Trophoblast cell (in vitro differentiated cells and primary cell): ENCODE data around the gene ALKBH8.

Experiments
- DNase-seq, 2 donors: peaks; one replicate each; pipeline ENCODE4 v3.0.0-alpha.2; 2016
- H2AFZ ChIP-seq: 2 replicates; pipeline ENCODE4 v1.6.1; 2013; ENCODE audit warnings: low read length, moderate library complexity, mild to moderate bottlenecking; ENCODE audit not compliant: insufficient read depth, poor library complexity
- H2AK5ac ChIP-seq: 2 replicates; pipeline ENCODE4 v1.6.1; 2013; ENCODE audit warnings: mild to moderate bottlenecking, low read length
- H2BK120ac ChIP-seq: 2 replicates; pipeline ENCODE4 v1.6.1; 2013; ENCODE audit warnings: low read length, mild to moderate bottlenecking, moderate library complexity; ENCODE audit not compliant: insufficient read depth, poor library complexity
- H2BK12ac ChIP-seq: 2 replicates; pipeline ENCODE4 v1.6.1; 2013; ENCODE audit warnings: mild to moderate bottlenecking, low read length, moderate library complexity
- H2BK5ac ChIP-seq: 2 replicates; pipeline ENCODE4 v1.6.1; 2013; ENCODE audit warnings: low read length, low read depth, moderate library complexity, mild to moderate bottlenecking; ENCODE audit not compliant: poor library complexity
- H3K14ac ChIP-seq: 2 replicates; pipeline ENCODE4 v1.6.1; 2013; ENCODE audit warnings: mild to moderate bottlenecking, low read length
- H3K18ac ChIP-seq: 2 replicates; pipeline ENCODE4 v1.6.1; 2013; ENCODE audit warnings: mild to moderate bottlenecking, low read length
- H3K23ac ChIP-seq: 2 replicates; pipeline ENCODE4 v1.6.1; 2013; ENCODE audit warnings: low read length
- H3K27ac ChIP-seq: 2 replicates; pipeline ENCODE4 v1.5.1; 2013; ENCODE audit warnings: low read depth, mild to moderate bottlenecking, inconsistent platforms, low read length, moderate library complexity
- H3K27me3 ChIP-seq: 2 replicates; pipeline ENCODE4 v1.6.1; 2013; ENCODE audit warnings: inconsistent platforms, mild to moderate bottlenecking, low read length, moderate library complexity; ENCODE audit not compliant: insufficient read depth
- H3K36me3 ChIP-seq, 2 experiments: 1 replicate in 1 of 2; 2 replicates in 1 of 2; pipeline ENCODE4 v1.6.1; 2013; ENCODE audit warnings: low read length in 2 of 2, mild to moderate bottlenecking in 2 of 2, moderate library complexity in 1 of 2; ENCODE audit not compliant: insufficient read depth in 2 of 2, control insufficient read depth in 1 of 2
- H3K4ac ChIP-seq: 2 replicates; pipeline ENCODE4 v1.6.1; 2013; ENCODE audit warnings: low read depth, mild to moderate bottlenecking, low read length, moderate library complexity
- H3K4me1 ChIP-seq, 2 experiments: 1 replicate in 1 of 2; 2 replicates in 1 of 2; pipeline ENCODE4 v1.6.1; 2013; ENCODE audit warnings: low read length in 2 of 2, mild to moderate bottlenecking in 2 of 2, moderate library complexity in 1 of 2; ENCODE audit not compliant: insufficient read depth in 2 of 2, control insufficient read depth in 1 of 2
- H3K4me2 ChIP-seq: 2 replicates; pipeline ENCODE4 v1.6.1; 2013; ENCODE audit warnings: inconsistent platforms, mild to moderate bottlenecking, low read length, moderate library complexity
- H3K4me3 ChIP-seq: 2 replicates; pipeline ENCODE4 v1.5.1; 2013; ENCODE audit warnings: mild to moderate bottlenecking, low read depth, low read length, inconsistent platforms
- H3K79me1 ChIP-seq: one replicate; pipeline ENCODE4 v1.6.1; 2013; ENCODE audit warnings: low read length
- H3K79me2 ChIP-seq: 2 replicates; pipeline ENCODE4 v1.6.1; 2013; ENCODE audit warnings: low read length, mild to moderate bottlenecking; ENCODE audit not compliant: control insufficient read depth, insufficient read depth, poor library complexity
- H3K9ac ChIP-seq: 2 replicates; pipeline ENCODE4 v1.6.1; 2013; ENCODE audit warnings: mild to moderate bottlenecking, low read length
- H3K9me3 ChIP-seq: 2 replicates; pipeline ENCODE4 v1.6.1; 2013; ENCODE audit warnings: low read depth, mild to moderate bottlenecking, control low read depth, inconsistent platforms, low read length; ENCODE audit not compliant: insufficient read depth
- H4K12ac ChIP-seq: 2 replicates; pipeline ENCODE4 v1.6.1; 2013; ENCODE audit warnings: low read depth, mild to moderate bottlenecking, low read length, moderate library complexity
- H4K8ac ChIP-seq: 2 replicates; pipeline ENCODE4 v1.6.1; 2013; ENCODE audit warnings: low read depth, mild to moderate bottlenecking, low read length, moderate library complexity
- H4K91ac ChIP-seq: one replicate; pipeline ENCODE4 v1.6.1; 2013; ENCODE audit warnings: low read depth, mild to moderate bottlenecking, low read length, moderate library complexity
- WGBS: extraction: QIAGEN DNeasy Blood & Tissue Kit; methylation state at CpG from one replicate; pipeline ENCODE4 v1.1.7; 2013; ENCODE audit warnings: missing lambda C conversion rate; ENCODE audit not compliant: insufficient read length, insufficient coverage; ENCODE audit errors: extremely low coverage; 5-methylcytosine and 5-hydroxymethylcytosine counted together

ALKBH8 gene

DNA sequence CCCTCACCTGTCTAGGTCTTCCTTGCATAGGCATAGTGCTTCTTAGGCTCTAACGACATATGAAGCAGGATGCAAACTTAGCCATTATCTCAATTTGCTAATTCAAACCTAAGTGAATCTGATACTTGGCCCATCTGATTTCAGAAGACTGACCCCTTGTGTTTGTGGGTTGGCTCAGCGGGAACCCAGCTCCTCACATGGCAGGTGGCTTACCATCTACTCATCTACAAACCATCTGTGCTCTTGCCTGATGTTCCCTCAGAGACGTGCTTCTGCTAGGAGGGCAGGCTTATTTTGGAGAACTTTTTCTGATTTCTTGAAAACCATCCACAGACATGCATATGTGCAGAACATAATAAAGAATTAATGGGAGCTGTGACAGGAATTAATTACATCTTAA, 40.6 kb upstream of the ALKBH8 start:
- Histone ChIP-seq H2AFZ (no peak overlapping the region), H3K4me2 (no peak overlapping the region)

DNA sequence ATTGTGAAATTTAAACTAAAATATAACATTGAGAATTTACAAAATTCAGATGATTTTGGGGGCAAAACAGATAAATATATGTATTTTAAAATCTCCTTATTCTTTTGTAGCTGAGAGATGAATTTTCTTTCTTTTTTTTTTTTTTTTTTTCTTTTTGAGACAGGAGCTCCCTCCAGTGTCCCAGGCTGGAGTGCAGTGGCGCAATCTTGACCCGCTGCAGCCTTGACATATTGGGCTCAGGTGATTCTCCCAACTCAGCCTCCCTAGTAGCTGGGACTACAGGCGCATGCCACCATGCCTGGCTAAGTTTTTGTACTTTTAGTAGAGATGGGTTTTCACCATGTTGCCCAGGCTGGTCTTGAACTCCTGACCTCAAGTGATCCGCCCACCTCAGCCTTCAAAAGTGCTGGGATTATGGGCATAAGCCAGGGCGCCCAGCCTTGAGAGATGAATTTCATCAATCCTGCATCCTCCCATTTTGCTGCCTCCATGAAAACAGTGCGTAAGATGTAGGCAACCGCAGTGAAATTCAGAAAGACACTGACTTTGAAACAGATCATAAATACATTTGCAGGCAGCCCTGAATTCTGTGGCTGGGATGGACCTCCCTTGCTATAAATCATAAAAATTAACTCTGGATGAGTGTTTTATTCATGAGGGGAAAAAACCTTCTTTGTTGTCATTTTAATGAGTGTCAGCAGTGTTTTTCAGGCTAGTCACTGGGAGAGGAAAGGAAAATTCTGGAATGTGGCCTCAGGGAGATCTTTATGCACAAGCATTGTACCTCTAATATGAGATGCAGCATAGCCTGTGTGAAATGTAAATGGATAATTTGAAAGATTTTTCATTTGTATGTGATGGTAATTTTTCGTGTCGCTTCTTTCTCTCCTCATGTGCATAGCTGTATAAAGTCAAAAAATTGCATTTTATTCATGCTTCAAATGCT, 39.8 kb upstream of the ALKBH8 start:
- Histone ChIP-seq H3K79me2 (no peaks in the 10 kb centered on the region), H3K14ac (no peak overlapping the region), H3K27me3 (no peaks in the 10 kb centered on the region), H4K91ac (no peak overlapping the region), H2AFZ (no peak overlapping the region), H3K23ac (no peak overlapping the region), H3K18ac (no peak overlapping the region), H3K79me1 (no peaks in the 10 kb centered on the region), H4K8ac (no peak overlapping the region), H3K9me3 (no peaks in the 10 kb centered on the region), H3K4me3 (no peak overlapping the region), H3K4me2 (no peak overlapping the region), H2BK5ac (no peak overlapping the region), H2BK12ac (no peak overlapping the region), H3K36me3 (no peaks in the 10 kb centered on the region), H2AK5ac (no peak overlapping the region), H3K4ac (no peak overlapping the region), H3K27ac (no peak overlapping the region), H3K9ac (no peak overlapping the region), H4K12ac (no peak overlapping the region), H2BK120ac (no peak overlapping the region), H3K4me1 (no peaks in the 10 kb centered on the region)
- peak in 1 of 2 donors; percentile 8 for DNase-seq
- WGBS, result no CpG with 5 or more reads among the region's 9 CpGs

More for the DNA sequence above, 40.6 kb upstream of the ALKBH8 start:
- Histone ChIP-seq H4K91ac (no peak overlapping the region), H3K4ac (no peak overlapping the region), H2BK120ac (no peak overlapping the region), H3K4me3 (no peak overlapping the region), H4K12ac (no peak overlapping the region), H2AK5ac (no peak overlapping the region), H3K79me1 (no peaks in the 10 kb centered on the region), H3K27ac (no peak overlapping the region), H3K9ac (no peak overlapping the region), H3K36me3 (no peaks in the 10 kb centered on the region), H3K23ac (no peak overlapping the region), H4K8ac (no peak overlapping the region), H2BK5ac (no peak overlapping the region), H3K27me3 (no peaks in the 10 kb centered on the region), H3K9me3 (no peaks in the 10 kb centered on the region), H2BK12ac (no peak overlapping the region), H3K18ac (no peak overlapping the region), H3K4me1 (no peaks in the 10 kb centered on the region), H3K79me2 (no peaks in the 10 kb centered on the region), H3K14ac (no peak overlapping the region)
- no peak for DNase-seq
- WGBS, result no CpG with 5 or more reads among the region's 3 CpGs

DNA sequence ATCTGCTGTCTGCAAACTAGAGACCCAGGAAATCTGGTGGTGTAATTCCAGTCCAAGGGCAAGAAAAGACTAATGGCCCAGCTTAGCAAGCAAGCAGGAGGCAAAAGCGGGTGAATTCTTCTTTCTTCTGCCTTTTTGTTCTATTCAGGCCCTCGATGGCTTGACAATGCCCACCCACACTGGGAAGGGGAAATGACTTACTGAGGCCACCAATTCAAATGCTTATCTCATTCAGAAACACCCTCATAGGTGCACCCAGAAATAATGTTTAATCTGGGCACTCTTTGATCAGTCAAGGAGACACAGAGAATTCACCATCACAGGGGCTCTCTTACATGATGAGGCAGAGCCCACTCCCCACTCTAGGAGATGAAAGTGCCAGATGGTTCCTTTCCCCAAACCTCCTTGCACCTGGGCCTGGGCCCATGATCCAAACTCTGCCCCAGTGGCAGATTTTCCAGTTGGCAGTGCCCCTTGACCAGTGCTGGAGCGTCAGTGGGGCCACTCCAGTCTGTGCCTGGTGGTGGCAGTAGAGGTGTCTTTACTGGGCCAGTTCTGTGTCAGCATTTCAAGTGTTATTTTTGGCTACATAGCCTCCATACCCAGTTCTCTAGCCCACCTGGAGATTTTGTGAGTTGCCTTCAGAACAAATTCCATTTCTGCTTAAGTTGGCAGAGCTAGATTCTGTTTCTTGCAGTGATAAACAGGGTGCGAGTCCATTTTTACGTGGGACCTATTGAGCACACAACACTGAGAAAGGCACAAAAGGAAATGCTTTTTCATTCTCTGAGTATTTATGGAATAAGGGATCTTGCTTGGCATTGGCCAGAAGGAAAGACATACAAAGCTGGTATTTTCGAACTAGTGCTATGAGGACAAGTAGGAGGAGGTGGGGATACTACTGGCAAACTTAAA, 32.9 kb upstream of the ALKBH8 start:
- no peak overlapping the region for H4K12ac ChIP-seq
- H2BK12ac ChIP-seq, result no peak overlapping the region
- no peak overlapping the region for H2AFZ ChIP-seq
- no peak overlapping the region for H4K91ac ChIP-seq
- H3K36me3 ChIP-seq, result no peaks in the 10 kb centered on the region
- H3K9me3 ChIP-seq, result no peaks in the 10 kb centered on the region
- no peak overlapping the region for H3K18ac ChIP-seq
- H3K27ac ChIP-seq, result no peak overlapping the region
- WGBS, result no CpG with 5 or more reads among the region's 6 CpGs
- H3K4me2 ChIP-seq, result no peak overlapping the region
- H3K23ac ChIP-seq, result no peak overlapping the region
- H3K4me3 ChIP-seq, result no peak overlapping the region
- no peak overlapping the region for H2AK5ac ChIP-seq
- H3K27me3 ChIP-seq, result peaks cover 5% of the 10 kb centered on the region
- peak in 1 of 2 donors; percentile 41 for DNase-seq
- H3K79me2 ChIP-seq, result no peaks in the 10 kb centered on the region
- no peak overlapping the region for H3K14ac ChIP-seq
- H2BK120ac ChIP-seq, result no peak overlapping the region
- H4K8ac ChIP-seq, result no peak overlapping the region
- H3K4me1 ChIP-seq, result no peaks in the 10 kb centered on the region
- H3K9ac ChIP-seq, result no peak overlapping the region
- no peak overlapping the region for H3K4ac ChIP-seq
- no peaks in the 10 kb centered on the region for H3K79me1 ChIP-seq
- no peak overlapping the region for H2BK5ac ChIP-seq

DNA sequence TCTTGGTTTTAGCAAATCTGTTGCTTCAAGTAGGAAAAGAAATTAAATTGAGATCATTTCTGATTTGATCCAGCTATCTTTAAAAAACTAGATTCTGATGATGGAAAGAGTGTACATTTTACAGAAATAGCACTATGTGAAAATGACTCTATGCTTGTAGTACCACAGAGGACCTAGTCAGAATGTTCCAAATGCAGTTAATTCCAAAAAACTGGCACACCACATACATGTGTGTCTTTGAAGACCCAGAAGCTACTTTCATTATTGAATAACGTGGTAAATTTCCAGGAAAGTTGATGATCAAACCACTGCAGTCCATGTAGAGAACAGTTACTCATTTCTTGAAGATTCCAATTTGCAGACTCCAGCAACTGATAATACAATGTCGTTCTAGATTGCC, 29.2 kb upstream of the ALKBH8 start:
- Histone ChIP-seq H3K4me1 (peaks cover 7 to 8% of the 10 kb centered on the region in 2 experiments), H3K9ac (no peak overlapping the region), H3K4me2 (no peak overlapping the region), H3K36me3 (no peaks in the 10 kb centered on the region), H2AFZ (no peak overlapping the region), H3K14ac (no peak overlapping the region), H4K12ac (no peak overlapping the region), H3K27ac (no peak overlapping the region), H3K4me3 (no peak overlapping the region), H2BK12ac (no peak overlapping the region), H3K9me3 (peaks cover 4% of the 10 kb centered on the region), H3K79me1 (no peaks in the 10 kb centered on the region), H3K27me3 (peaks cover 31% of the 10 kb centered on the region), H2BK5ac (no peak overlapping the region), H2AK5ac (no peak overlapping the region), H3K23ac (no peak overlapping the region), H3K18ac (no peak overlapping the region), H4K91ac (no peak overlapping the region), H3K4ac (no peak overlapping the region), H2BK120ac (no peak overlapping the region), H3K79me2 (no peaks in the 10 kb centered on the region), H4K8ac (no peak overlapping the region)
- no CpG with 5 or more reads among the region's 2 CpGs for WGBS
- no peak for DNase-seq
